ENCODE measurements around the gene LCN1.
A peak's percentile ranks its signal among the peaks of the same experiment; 100 is the strongest.

Gene LCN1

GRCh38 chr9:135488527-135488926, 32.7 kb upstream of the LCN1 start:
- no peak for DNase-seq (ENCODE audit: low read depth in 2 of 2)

DNA sequence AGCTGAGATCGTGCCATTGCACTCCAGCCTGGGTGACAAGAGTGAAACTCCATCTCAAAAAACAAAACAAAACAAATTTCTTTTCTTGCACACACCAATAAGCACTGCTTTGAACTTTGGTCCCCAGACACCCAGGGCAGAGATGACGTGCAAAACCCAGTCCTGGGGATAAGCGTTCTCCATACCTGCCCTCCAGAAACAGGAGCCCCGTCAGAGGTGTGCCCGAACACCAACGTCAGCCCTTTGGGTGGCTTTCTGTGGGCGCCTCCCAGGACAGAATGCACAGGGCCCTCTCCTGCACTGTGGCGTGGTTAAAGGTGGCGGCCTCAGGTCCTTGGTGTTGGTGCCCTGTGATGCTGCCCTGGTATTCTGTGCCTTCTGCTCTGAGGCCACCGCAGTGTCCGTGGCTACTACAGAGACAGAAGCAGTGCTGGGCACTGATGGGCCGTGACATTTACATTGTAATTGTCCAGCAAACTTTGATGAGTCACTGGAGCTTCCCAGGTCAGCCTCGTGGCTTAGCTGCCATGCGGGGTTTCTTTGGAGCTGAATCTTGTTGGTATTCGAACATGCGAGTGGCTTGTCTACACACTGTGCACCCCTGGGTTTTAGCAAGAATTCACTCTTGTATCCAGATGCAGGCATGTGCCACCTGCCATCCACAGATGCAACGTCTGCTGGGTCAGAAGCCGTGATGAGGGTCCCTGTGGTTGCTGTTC, 31.9 kb upstream of the LCN1 start:
- no peak for DNase-seq (ENCODE audit: low read depth in 2 of 2)

DNA sequence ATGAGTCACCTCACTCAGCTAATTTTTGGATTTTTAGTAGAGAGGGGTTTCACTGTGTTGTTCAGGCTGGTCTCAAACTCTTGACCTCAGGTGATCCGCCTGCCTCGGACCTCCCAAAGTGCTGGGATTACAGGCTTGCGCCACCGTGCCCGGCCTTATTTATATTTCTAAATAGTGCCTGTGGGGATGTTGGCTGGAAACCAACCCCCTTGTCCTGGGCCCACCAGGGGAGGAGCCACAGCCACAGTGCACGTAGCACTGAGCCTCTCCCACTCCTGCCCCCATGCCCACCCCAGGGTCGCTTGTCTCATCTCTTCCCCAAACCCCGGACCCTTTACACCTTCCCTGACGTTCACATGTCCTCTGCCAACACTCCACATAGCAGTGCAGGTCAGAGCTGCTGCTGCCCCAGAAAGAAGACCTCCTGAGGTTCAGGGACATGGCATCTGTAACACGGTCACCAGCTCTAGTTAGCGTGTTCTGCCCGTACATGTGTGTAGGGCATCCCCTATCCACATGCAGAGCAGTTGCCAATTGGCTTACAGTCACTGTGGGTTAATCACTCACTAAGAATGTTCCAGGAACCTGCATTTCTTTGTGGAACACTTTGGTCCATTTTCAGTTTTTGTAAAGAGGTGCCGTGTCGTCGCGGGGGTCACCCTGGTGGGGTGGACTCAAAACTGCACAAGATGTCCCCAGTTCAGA, 30.9 kb upstream of the LCN1 start:
- no peak for DNase-seq (ENCODE audit: low read depth in 2 of 2)

GRCh38 chr9:135490980-135491464, 30.2 kb upstream of the LCN1 start:
- DNase-seq (ENCODE audit: low read depth in 2 of 2) = no peak

DNA sequence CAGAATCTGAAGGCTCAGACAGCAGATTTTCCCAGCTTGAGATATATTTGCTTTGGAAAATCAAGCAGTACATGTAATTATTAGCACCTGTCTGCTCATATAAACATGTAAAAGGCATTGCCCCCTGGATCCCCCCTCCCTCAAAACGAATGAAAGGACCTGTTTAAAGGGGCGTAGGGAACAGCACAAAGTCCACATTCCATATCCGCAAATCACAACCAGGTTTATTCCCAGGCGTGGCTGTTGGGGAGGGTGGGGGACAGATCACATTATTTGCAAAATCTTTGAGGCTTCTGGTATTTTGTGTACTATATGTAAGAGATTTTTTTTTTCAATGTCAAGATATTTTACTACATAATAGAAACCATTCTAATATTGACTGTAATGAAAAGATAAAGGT, 29.5 kb upstream of the LCN1 start:
- DNase-seq (ENCODE audit: low read depth in 2 of 2) = no peak

GRCh38 chr9:135492886-135493669, 28.2 kb upstream of the LCN1 start:
- no peak for DNase-seq (ENCODE audit: low read depth in 2 of 2)

GRCh38 chr9:135494791-135495559, 26.3 kb upstream of the LCN1 start:
- no peak for DNase-seq (ENCODE audit: low read depth in 2 of 2)

GRCh38 chr9:135498381-135499126, 22.7 kb upstream of the LCN1 start:
- no peak for DNase-seq (ENCODE audit: low read depth in 2 of 2)

DNA sequence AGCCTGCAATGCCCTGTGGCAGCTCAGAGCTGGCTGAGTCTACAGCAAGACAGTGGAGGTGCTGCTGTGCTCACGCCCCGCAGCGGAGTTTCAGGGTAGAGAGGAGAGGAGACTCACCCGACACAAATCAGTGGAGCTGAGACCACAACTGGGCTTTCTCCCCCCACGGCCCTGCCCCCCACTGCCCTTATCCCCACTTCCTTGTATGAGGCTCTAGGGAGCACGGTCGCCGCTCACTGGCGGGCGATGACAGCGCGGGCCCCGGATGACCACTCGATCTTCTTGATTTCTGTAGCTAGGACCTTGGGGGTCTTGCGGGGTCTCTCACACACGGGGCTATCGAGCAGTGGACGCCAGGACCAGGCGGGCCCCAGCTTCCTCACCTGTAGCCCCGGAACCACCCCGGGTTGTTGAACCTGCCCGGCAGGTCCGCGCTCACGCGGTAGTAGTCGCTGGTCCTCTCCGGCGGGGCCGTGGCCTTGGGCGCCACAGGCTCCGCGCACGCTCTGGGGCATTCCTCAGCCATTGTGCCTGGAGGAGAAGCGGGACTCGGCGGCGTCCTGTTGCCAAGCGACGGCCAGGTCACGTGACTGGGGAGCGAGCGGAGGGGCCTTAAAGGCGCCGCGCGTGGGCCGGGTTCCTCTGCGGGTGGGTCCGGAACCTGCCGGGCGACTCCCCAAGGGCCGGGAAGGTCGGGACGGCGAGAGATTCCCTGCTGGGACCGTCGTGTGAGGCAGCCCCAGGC, 21.7 kb upstream of the LCN1 start:
- peak; percentile 77 to 87 for DNase-seq (ENCODE audit: low read depth in 2 of 2)

DNA sequence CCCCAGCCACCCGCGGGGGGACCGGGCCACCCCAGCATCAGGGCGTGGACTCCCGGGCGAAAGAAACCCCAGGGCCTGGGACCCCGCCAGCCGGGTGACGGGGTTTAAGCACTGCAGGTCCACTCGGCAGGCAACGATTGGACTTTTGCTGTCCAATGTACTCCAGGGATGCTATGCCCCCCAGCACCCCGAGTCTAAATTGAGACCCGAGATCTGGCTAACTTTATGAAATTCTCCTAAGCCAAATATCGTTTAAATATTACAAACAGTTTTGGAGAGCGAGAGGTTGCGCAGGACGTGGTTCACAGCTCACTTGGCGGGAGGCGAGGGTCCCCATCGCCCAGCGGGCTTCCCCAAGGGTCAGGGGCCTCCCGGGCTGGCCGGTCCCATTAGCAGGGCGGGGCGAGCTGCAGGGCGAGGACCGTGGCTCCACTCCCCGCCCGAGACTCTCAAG, 21.1 kb upstream of the LCN1 start:
- DNase-seq (ENCODE audit: low read depth in 2 of 2) = no peak

DNA sequence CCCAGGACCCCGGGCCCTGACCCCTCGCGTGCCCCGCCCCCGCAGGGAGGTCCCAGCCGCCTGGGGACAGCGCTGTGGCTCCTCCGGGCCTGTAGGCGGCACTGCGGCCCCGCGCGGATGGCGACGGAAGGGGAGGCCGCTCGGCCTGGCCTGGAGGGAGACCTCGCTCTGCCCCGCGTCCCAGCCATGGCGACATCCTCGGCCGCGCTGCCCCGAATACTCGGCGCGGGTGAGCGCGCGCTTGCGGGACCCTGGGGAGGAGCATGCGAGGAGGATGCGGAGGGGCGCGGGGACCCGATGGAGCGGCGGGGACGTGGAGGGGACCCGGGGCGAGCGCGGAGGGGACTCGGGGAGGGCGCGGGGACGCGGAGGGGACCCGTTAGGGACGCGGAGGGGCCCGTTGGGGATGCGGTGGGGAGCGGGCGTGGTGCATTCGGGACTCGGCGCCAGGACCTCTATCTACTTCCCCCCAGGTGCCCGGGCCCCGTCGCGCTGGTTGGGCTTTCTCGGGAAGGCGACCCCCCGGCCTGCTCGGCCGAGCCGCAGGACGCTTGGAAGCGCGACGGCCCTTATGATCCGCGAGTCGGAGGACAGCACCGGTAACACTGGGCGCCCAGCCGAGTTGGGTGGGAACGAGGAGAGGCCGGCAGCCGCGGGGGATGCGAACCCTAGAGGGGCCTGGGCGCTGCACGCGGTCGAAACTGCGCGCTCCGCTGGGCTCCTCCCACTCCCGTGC, 20.5 kb upstream of the LCN1 start, which contains the start of gene MRPS2:
TSS of gene MRPS2 (plus strand) at position 158 of the 736 bp plus-strand sequence. CDS start at position 187, 29 bp downstream.
- DNase-seq (ENCODE audit: low read depth in 2 of 2) = peak; percentile 67 to 83

DNA sequence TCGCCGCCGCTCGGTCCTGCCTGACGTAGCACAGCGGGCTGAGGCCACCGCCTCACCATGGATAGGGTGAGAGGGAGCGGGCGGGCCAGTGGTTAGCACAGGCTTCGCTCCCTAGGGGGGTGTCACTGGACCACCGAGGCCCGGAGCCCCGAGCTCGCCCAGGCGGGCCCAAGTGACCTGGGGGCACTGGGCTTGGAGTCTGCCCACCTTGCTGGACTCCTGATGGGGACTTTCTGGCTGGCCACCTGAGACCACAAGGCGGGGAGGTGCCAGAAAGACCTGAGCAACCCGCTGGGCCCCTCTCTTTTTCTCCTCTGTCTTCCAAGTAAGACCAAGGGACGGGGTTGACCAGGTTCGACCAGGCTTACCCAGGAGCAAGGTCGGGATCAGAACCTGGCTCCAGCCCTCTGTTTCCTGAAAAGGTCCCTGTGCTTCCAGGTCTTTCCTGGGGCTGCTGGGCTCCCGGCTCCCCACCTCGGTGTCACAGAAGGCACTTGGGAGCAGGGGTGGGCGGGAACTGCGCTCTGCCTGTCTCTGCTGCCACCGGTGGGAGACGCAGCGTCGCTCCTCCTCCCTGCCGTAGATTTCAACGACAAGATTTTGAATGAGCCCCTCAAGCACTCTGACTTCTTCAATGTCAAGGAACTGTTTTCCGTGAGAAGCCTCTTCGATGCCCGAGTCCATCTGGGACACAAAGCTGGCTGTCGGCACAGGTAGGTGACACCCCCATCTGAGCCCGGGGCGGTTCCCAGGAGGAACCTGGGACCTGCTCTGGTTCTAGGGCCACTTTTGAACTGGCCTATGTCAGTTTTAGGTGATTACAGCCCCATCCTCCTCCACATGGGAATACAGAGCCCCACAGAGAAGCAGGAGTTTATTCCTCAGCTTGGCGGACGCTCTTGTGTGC, 19.7 kb upstream of the LCN1 start:
- no peak for DNase-seq (ENCODE audit: low read depth in 2 of 2)

GRCh38 chr9:135502168-135502872, 18.9 kb upstream of the LCN1 start:
- DNase-seq (ENCODE audit: low read depth in 2 of 2) = no peak

DNA sequence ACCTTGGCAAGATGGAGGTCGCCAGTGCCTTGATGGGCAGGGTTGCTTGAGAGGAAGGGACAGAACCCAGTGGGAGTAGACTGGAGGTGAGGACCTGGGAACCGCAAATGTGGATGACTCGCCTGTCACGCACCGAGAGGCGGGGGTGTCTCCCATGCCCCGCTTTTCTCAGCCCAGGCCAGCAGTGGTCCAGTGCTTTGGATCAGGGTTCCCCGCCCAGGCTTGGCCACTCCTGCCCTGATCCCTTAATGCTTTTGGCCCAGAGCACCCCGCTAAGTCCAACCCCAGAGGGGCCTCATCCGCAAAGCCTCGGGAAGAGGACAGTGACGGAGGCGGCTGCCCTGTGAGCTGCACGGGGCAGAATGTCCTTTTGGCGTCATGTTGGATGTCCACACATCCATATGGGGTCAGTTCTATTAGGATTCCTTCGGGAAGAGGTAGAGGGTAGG, 18.3 kb upstream of the LCN1 start:
- no peak for DNase-seq (ENCODE audit: low read depth in 2 of 2)

DNA sequence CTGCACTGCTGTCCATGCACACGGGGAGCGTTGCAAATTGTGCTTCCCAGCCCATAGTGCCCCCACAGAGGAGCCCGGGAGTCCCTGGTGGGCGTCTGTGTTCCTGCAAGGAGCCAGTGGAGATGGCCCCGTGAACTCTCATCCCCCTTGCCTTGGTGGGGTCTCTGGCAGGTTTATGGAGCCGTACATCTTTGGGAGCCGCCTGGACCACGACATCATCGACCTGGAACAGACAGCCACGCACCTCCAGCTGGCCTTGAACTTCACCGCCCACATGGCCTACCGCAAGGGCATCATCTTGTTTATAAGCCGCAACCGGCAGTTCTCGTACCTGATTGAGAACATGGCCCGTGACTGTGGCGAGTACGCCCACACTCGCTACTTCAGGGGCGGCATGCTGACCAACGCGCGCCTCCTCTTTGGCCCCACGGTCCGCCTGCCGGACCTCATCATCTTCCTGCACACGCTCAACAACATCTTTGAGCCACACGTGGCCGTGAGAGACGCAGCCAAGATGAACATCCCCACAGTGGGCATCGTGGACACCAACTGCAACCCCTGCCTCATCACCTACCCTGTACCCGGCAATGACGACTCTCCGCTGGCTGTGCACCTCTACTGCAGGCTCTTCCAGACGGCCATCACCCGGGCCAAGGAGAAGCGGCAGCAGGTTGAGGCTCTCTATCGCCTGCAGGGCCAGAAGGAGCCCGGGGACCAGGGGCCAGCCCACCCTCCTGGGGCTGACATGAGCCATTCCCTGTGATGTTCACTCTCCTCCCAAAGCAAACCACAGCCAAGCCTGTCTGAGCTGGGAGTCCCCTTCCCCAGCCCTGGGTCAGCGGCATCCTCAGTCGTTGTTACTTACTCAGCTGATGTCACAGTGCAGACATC, 17.6 kb upstream of the LCN1 start:
- no peak for DNase-seq (ENCODE audit: low read depth in 2 of 2)

Data from stimulated activated CD8-positive, alpha-beta memory T cell treated with anti-CD3 and anti-CD28 coated beads, Interleukin-7, amount 100 ng/mL, for 4 hours (primary cell).